HTR-8/SVneo (cell line): ENCODE data around the gene CRIP2.

Source experiments
- DNase-seq: peaks from one replicate; pipeline ENCODE4 v3.0.0; 2011; ENCODE audit warnings: low spot score, mixed read lengths; ENCODE audit not compliant: insufficient read length
- FAIRE-seq: peaks from 2 replicates; lab custom pipeline; 2011; peaks lifted over from hg19 to GRCh38; lab: Jason Lieb, UNC

The CRIP2 gene

DNA sequence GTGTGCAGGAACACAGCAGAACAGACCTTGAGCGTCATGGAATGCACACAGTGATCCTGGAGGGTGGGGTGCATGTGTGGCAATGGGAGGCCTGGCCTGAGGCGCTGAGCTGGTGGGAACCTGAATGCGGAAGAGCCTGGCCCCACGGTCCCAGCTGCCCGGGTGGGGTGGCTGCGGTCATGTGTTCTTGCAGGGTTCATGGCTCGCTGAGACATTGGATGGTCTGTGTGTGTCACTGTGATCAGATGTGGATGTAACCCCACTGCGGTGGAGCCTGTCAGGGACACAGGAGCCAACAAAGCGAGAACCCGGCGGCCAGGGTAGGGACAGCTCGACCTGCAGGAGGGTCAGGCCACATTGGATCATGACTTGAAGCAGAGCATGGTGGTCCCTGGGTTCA lies 31.8 kb upstream of the CRIP2 start:
- DNase-seq: no peak
- peak; percentile 13 for FAIRE-seq

DNA sequence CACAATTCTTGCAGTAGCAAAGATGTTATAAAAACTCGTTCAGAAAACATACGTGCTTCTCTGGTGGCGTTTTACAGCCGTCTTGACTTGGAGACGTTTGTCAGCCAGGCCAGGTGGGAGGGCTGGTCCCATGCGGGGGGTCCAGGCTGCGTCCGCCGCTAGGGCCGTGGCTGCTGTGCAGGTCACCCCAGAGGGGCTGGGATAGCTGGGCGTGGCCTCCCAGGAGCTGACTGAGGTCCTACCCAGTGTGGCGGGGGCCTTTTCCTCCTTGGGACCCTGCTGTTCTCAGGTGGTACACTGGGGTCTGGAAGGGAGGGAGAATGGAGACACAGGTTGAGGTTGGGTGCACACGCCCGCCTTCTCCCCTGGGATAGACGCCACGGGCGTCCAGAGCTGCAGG lies 29.8 kb upstream of the CRIP2 start:
- FAIRE-seq (no peak), DNase-seq (no peak)

DNA sequence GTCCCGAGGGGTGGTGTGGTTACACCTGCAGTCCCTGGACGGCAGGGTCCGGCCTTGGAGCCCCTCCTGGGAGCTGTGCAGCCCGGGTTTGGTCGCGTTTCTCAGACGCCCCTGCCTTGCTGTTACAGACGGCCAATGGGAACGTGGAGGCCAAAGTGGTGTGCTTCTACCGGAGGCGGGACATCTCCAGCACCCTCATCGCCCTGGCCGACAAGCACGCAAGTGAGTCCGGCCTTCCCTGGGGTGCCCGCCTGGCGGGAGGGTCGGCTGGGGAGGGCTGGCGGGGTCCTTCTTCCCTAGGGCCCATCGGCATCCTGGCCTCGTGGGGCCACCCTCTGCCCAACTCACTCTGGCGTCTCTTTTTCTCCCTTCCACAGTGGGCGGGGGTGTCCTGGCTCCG lies 29.3 kb upstream of the CRIP2 start:
- FAIRE-seq: no peak

DNA sequence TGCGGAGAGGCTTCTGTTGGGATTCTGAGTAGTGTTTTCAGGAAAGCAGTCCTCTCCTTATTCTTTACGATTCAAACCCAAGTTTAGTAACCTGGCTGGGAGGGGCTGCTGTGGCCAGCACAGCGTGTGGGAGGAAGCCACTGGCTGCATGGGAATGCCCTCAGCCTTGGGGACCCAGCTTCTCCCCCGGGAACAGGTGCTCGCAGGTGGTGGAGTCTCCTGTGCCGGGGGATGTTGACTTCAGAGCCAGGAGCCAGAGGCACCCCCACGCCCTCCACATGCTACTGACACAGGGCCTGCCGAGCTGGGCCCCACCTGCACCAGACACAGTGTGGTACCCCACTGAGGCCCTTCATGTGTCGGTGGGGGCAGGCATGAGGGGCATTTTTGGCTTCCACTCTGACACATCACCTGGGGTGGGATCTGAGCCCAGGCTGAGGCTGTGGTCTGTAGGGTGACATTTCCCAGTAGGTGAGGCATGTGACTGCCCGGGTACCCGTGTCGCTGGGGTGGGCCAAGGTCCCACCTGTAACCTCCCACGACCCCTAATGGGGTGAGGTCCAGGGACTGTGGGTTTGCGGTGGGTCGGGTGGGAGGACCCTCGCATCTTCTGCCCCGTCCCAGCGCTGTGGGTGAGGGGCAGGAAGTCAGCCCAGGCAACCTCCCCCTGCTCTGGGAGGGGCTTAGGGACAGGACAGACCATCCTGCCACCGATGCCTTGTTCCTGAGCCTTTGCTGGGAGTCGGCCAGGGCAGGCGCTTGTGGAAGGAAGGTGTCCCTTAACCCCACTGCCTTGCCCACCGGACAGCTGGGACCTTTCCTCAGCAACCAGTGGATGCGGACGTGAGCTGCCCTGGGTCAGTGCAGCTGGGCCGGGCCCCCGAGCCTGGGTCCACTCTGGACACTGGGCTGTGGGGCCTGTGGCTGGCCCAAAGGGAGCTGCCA lies 28.4 kb upstream of the CRIP2 start:
- no peak for DNase-seq
- no peak for FAIRE-seq

More for the DNA sequence above, 29.3 kb upstream of the CRIP2 start:
- DNase-seq: no peak

DNA sequence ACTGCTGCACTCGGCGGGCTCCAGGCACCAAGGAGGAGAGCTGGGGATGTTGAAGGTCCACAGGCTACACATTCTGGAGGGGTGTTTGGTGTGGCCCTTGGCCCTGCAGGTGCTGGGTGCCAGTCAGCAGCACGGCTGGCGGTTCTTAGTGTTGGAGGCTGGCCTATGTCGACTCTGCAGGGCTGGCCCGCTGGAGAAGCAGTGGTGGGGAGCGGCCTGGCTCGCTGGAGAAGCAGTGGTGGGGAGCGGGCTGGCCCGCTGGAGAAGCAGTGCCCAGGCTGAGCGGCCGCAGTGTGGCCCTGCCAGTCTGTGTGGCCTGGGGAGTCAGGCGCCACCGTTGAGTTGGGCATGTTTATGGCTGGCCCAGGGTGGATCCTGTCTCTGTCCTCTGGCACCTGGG lies 27.6 kb upstream of the CRIP2 start:
- FAIRE-seq (no peak), DNase-seq (no peak)

DNA sequence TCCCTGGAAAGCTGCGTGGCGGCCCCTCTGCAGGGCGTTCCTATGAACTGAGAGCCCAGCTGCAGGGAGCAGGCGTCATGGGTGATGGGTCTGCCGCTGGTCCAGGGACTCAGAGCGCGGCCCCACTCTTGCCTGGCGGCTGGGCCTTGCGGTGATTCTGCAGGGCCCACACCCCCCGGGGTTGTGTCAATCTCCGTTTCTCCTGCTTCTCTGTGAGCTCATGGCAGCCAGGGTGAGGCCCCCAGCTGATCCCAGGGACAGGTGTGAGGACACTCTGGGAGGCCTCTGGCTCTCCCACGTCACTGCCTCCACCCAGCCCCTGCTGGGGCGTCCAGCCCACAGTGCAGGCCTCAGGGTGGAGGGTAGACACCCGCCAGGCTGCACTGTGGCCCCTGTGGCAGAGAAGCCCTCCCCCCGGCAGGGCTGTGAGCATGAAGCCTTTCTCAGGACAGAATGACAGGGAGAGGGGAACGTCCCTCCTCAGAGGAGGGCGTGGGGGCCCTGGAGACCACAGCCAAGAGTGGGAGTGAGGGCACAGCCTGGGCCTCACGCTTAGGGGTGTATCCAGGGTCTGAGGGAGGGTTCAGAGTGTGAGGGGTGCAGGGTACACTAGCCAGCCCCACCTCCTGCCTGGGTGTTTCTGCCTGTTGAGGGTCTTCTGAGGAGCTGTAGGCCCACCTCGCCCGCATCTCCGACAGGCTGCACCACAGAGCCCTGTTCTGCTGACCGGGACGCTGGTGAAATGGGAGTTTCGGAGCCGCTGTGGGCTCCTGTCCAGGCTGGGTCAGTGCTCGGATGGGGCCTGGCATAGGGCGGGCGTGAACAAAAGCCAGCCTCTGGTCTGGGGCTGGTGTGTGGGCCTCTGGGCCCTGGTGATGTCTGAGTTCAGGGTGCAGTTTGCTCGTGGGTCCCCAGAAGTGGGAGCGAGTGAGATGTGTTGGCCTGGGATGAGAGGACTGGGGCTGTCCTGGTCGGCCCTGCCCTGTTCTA lies 26.7 kb upstream of the CRIP2 start:
- no peak for DNase-seq
- no peak for FAIRE-seq

DNA sequence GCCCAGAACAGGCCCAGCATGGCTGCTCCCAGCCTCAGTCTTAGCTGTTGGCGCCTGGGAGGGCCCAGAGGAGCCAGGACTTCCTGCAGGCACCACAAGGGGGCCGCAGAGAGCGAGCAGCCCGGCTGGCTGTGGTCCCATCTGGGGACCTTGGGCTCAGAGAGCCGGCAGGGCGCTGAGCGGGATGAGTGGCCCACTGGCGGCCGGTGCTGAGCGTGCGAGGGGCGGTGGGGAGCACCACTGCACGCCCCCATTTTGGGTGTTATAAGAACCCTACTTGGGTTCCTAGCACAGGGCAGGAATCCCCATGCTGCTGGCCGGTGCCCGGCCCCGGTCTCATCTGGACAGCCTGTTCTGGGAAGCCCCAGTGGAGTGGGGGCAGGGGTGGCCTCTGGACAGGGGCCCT lies 25.9 kb upstream of the CRIP2 start:
- DNase-seq (peak; percentile 61), FAIRE-seq (no peak)

DNA sequence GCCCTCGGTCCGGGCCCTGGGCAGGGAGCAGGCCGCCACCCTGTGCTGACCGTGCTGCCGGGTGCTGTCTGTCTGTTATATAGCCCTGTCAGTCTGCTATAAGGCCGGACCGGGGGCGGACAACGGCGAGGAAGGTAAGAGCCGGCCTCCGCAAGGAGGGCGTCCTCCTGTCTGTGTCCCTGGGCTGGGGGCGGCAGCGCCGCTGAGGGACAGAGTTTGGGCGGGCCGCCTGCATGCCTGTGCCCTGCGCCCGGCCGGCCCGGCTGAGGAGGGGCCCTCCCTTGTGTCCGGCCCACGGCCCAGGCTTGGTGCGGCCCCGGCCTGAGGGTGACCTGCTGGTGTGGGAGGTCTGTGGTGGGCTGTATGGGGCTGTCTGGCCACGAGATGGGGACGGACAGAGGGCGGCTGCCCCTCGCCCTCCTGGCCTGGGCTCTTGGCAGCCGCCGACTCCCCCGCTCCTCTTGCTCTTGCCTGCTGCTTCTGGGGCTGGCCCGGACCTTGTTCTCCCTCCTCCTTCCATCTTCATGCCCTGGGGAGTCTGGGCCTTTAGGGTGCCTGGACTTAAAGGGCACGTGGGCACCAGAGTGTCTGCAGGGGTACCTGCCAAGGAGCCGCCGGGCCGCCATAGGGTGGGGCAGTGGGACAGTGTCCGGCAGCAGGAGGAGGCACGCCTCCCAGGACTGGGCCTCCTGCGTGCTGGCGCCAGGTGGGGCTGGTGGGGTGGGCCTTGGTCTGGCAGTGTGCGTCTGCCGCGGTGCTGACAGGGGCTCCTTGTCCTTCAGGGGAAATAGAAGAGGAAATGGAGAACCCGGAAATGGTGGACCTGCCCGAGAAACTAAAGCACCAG lies 25.1 kb upstream of the CRIP2 start:
- FAIRE-seq (no peak), DNase-seq (no peak)

DNA sequence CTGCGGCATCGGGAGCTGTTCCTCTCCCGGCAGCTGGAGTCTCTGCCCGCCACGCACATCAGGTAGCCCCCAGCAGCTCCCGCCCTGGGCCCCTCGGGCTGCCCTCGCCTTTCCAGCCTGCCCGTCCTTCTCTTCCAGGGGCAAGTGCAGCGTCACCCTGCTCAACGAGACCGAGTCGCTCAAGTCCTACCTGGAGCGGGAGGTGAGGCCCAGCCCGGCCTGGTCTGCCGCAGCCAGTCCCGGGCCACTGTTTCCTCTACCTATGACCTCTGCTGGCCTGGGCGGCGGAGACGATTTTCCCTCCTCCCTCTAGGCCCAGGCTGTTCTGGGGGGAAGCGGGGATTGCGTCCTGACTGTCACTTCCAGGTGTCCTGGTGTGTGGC lies 24.5 kb upstream of the CRIP2 start:
- no peak for FAIRE-seq

DNA sequence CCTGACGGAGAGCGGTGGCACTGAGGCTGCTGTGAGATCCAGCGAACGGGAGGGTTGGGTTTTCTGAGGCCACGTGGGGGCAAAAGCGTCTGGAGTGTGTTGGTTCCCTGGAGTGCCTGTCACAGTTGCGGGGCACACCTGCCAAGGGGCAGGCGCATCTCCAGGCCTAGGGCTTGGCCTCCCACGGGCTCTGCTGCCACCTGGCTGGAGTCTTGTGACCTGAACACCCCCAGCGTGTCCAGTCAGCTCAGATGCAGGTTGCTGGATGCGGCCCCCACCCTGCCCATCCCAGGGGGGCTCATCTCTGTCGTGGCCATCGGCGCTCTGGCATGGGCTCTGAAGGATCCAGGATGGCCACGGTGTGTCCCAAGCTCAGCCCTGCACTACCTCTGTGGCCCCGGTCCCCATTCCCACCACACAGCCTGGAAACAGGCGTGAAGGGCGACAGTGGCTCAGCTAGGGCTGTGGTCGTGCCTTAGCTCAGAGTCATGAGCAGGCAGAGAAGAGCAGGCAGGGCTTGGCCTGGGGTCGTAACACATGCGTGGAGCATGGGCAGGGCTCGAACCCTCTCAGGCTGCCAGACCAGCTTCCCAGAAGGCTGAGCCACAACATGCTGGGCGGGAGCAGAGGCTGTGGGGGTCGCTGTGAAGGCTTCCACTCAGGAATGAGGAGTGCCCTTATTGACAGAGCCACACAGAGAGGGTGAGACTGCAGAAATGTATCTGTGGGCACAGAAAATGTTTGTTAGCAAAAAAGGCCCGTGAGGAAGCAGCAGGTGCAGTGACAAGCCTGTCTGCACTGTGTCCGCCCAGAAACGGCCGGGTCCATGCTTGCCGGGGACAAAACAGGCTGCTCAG lies 23.5 kb upstream of the CRIP2 start:
- no peak for DNase-seq
- no peak for FAIRE-seq

More for the DNA sequence above, 24.5 kb upstream of the CRIP2 start:
- DNase-seq: no peak

DNA sequence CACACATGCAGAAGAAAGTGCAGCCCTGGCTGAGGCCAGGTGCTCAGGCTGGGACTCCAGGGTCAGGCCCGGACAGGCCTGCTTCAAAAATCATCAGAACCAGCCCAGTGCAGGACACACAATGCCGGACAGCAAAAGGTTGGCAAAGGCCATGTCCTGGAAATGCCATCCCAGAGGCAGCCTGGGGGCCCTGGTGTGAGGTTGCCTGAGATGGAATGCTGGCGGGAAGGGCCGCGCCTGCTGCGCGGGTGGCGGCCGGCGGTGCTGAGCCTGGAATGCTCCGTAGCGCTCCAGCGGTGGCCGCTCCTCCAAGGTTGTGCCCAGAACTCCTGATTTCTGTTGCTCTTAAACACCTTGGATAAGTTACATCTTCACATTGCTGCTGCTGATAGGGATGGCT lies 21.7 kb upstream of the CRIP2 start:
- no peak for DNase-seq
- no peak for FAIRE-seq

DNA sequence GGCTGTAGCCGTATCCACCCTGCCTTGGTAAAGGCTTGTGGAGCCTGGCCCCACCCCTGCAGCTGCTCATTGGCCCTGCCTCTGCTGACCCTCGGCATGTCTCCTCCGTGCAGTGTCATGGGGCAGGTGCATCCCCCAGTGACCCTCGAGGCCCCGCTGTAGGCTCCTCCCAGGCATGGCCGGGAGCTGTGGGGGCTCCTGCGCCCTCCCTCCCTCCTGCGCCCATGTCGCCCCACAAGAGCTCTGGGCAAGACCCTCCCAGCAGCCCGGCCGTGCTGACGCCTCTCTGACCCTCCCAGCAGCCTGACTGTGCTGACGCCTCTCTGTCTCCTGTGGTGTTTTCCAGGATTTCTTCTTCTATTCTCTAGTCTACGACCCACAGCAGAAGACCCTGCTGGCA lies 20.8 kb upstream of the CRIP2 start:
- no peak for FAIRE-seq
- no peak for DNase-seq

DNA sequence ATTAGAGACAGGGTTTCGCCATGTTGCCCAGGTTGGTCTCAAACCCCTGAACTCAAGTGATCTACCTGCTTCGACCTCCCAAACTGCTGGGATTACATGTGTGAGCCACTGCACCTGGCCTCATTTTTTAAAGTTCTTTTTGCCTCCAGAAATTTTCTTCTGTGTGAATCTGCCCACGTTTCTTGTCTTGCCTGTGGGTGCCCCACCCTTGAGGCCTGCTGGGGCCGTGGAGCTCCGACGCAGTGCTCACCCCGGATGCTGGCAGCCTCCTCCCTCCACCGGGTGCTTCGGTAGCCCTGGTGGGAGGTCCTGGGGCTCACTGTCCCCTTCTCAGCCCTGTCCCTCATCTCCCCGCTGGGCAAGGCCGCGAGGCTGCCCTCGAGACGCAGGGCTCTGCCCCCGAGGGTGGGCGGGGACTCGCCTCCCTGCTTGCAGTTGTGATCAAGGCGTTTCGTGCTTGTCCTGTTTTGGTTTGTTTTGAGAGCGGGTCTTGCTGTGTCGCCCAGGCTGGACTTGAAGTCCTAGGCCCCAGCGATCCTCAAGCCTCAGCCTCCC lies 19.5 kb upstream of the CRIP2 start:
- DNase-seq (no peak), FAIRE-seq (no peak)

DNA sequence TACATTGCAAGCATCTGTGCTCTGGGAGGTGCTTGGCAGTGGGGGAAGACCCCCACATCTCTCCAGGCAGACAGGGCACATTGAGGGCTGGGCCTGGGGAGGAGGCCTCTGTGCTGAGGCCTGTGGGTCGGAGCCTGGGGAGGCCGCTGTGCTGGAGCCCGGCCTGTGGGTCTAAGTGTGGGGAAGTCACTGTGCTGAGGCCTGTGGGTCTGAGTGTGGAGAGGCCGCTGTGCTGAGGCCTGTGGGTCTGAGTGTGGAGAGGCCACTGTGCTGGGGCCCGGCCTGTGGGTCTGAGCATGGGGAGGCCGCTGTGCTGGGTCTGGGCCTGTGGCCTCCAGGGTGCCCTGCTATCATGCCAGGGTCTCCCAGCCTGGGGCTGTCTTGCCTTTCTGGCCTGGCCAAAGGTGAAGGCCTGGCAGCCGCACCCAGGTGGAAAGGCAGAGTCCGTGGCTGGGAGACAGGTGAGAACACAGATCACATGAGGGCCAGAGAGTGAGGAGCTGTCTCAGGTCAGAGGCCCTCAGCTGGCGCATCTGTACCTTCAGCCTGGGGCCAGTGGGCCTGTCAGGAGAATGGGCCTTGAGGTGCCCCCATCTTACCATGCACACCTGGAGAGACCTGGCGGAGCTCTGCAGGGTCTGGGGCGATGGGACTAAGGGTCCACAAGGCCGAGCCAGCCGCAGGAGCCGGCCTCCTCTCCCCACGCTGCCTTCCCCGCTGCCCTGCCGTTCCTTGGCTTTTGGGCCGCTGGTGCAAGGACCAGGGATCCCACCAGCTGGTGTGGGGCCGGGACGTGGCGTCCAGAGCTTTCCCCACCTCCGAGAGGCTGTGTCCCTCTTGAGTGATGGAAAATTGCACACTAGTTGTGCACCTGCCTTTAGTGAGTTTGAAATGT lies 18.6 kb upstream of the CRIP2 start:
- DNase-seq (no peak), FAIRE-seq (no peak)

DNA sequence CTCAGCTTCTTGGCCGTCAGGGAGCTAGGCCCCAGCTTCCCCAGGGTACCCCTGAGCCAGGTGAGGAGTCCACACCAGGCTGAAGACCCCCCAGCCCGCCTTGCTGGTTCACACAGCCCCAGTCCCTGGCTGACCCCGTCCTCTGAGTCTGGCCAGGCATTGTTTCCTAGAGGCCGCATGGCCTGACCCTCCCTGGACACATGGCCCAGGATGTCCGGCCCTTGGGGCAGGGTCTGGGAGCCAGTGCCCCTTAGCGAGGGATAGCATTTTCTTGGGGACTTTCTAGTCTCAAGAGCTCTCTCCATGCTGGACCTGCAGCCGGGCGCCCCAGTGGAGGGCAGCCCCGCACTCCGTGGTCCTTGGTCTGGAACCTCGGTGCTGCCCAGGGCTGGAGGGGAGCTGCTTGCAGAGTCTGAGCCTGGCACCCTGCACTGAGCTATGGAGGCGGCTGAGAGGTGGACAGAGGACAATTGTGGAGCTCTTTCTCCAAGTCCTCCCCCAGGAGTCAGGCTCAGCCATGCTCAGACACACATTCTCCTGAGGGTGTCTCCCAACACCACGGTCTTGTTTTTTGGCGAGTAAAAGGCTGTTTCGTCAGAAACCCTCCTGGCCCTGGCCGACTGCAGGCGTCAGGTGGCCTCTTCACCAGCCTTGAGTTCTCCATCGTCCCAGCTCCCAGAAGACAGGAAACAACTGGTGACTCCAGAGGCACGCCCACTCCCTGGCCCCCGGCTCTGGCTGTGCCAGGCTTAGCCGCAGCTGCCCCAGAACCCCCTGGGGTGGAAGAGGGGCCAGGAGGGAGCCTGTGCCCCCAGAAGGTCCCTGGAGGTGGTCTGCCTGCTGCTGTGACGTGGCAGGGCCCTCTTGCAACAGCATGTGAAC lies 17.6 kb upstream of the CRIP2 start:
- no peak for FAIRE-seq
- no peak for DNase-seq

DNA sequence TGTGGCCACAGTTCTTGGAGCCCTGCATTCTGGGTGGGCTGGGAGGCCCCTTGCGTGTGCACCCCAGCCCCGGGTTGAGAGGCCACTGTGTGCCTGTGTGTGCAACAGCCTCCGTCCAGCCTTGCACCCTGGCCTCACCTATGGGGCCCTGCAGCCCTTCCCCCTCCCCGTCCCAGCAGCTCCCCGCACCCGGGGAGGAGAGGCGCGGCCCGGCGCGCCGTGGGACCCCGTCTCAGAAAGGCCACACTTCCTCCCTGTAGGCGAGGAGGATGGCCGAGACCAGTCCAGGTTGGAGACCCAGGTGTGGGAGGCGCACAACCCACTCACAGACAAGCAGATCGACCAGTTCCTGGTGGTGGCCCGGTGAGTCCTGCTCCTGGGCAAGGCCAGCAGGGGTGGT lies 16.6 kb upstream of the CRIP2 start:
- FAIRE-seq (no peak), DNase-seq (no peak)

DNA sequence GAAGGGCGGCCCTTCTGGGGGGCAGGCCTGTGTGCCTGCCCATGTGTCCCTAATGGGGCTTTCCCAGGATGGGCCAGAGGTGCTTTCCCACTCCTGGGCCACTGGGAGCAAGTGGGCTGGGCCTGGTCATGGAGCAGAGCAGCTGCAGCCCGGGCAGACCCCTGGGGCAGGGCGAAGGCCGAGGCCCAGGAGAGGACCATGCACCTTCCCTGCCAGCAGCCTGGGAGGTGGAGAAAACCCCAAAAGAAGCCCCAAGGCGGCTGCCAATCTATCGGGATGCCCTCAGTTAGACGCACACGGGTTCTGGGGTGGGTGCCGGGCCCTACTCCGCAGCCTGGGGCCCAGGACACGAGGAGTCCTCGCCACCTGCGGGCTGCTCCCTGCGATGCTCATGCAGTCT lies 16.1 kb upstream of the CRIP2 start:
- no peak for DNase-seq
- no peak for FAIRE-seq
